Measurements from ENCODE around the gene NUAK1.
A peak's percentile ranks its signal among the peaks of the same experiment; 100 is the strongest.

NUAK1 gene

DNA sequence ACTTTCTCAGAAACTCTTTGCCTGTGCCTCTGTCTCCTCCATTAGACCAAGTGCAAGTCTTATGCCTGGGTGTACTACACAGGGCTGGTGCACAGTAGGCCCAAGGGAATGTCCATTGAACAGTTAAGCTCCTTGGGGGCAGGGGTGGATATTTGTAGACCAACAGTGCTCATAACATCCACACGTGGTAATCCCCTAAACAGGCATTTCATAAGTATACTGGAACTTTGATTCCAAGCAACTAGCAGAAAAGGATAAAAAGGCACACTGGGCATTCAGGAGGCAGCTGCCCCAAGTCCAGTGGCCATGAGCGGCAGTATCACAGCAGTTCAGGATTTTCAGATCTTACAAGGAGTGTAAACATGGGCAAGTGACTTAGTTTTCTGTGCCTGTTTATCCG lies 16.8 kb downstream of the NUAK1 start:
- ATAC-seq = no peak
- TF ChIP-seq ZNF70 (CRISPR knock-in tag; IDR thresholded peaks at IDR 0.05) (no peak), GLIS3 (CRISPR knock-in tag; IDR thresholded peaks at IDR 0.05) (no peak), PPARA (CRISPR knock-in tag; IDR thresholded peaks at IDR 0.05; ENCODE audit: borderline replicate concordance) (no peak)
- TF ChIP-seq, protein P1, sequence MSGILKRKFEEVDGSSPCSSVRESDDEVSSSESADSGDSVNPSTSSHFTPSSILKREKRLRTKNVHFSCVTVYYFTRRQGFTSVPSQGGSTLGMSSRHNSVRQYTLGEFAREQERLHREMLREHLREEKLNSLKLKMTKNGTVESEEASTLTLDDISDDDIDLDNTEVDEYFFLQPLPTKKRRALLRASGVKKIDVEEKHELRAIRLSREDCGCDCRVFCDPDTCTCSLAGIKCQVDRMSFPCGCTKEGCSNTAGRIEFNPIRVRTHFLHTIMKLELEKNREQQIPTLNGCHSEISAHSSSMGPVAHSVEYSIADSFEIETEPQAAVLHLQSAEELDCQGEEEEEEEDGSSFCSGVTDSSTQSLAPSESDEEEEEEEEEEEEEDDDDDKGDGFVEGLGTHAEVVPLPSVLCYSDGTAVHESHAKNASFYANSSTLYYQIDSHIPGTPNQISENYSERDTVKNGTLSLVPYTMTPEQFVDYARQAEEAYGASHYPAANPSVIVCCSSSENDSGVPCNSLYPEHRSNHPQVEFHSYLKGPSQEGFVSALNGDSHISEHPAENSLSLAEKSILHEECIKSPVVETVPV (CRISPR knock-in tag; IDR thresholded peaks at IDR 0.05) = no peak
- TF ChIP-seq, protein P2, sequence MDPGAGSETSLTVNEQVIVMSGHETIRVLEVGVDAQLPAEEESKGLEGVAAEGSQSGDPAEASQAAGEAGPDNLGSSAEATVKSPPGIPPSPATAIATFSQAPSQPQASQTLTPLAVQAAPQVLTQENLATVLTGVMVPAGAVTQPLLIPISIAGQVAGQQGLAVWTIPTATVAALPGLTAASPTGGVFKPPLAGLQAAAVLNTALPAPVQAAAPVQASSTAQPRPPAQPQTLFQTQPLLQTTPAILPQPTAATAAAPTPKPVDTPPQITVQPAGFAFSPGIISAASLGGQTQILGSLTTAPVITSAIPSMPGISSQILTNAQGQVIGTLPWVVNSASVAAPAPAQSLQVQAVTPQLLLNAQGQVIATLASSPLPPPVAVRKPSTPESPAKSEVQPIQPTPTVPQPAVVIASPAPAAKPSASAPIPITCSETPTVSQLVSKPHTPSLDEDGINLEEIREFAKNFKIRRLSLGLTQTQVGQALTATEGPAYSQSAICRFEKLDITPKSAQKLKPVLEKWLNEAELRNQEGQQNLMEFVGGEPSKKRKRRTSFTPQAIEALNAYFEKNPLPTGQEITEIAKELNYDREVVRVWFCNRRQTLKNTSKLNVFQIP (CRISPR knock-in tag; IDR thresholded peaks at IDR 0.05; ENCODE audit: borderline replicate concordance, low read depth) = no peak

DNA sequence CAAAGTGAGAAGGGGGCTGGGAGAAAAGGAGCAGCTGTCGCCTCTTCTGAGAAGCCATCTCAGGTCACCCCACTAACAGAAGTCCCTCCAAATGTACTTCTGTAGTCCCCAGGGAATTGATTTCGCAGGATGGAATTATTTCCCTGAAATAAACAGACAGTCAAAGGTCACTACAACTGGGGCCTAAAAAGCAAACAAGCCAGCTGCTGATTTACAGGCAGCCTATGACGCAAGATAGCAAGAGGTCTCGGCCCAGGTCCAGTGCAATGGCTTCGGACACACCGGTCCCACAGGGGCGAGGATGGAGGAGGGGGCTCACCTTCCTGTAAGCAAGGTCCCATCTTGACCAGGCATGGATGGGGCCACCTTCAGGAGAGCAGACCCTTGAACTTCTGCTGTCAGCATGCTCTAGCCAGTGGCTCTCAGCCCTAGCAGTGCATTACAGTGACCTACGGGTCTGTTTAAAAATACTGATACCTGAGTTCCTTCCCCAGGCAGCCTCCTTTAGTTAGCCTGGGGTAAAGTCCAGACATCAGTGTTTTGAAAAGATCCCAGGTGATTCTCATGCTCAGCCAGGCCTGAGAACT lies 18.1 kb downstream of the NUAK1 start:
- no peak for ATAC-seq
- TF ChIP-seq, protein P3, sequence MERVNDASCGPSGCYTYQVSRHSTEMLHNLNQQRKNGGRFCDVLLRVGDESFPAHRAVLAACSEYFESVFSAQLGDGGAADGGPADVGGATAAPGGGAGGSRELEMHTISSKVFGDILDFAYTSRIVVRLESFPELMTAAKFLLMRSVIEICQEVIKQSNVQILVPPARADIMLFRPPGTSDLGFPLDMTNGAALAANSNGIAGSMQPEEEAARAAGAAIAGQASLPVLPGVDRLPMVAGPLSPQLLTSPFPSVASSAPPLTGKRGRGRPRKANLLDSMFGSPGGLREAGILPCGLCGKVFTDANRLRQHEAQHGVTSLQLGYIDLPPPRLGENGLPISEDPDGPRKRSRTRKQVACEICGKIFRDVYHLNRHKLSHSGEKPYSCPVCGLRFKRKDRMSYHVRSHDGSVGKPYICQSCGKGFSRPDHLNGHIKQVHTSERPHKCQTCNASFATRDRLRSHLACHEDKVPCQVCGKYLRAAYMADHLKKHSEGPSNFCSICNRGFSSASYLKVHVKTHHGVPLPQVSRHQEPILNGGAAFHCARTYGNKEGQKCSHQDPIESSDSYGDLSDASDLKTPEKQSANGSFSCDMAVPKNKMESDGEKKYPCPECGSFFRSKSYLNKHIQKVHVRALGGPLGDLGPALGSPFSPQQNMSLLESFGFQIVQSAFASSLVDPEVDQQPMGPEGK (CRISPR knock-in tag; IDR thresholded peaks at IDR 0.05; ENCODE audit: borderline replicate concordance) = no peak

DNA sequence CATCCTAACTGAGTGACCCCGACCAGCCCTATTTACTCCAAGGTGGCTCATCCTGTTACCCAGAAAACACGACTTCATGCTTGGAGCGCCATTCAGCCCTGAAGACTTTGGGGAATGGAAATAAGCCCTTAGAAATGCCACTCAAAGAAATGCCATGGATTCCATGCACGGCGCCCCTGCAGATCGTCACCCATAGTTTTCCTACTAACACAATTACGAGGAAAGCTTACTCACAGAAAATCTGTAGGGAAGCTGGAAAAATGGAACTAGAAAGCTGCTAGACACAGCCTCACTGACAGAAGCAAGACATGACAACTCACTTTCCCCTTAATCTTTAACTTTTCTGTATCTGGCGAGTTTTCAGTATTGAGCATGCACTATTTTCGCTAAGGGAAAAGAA lies 19.5 kb downstream of the NUAK1 start:
- no peak for TF ChIP-seq PPARA (CRISPR knock-in tag; IDR thresholded peaks at IDR 0.05; ENCODE audit: borderline replicate concordance)
- peak; percentile 38; the same call in 1 of the 2 replicates for TF ChIP-seq ISL1 (CRISPR knock-in tag; IDR thresholded peaks at IDR 0.05)
- no peak for ATAC-seq

DNA sequence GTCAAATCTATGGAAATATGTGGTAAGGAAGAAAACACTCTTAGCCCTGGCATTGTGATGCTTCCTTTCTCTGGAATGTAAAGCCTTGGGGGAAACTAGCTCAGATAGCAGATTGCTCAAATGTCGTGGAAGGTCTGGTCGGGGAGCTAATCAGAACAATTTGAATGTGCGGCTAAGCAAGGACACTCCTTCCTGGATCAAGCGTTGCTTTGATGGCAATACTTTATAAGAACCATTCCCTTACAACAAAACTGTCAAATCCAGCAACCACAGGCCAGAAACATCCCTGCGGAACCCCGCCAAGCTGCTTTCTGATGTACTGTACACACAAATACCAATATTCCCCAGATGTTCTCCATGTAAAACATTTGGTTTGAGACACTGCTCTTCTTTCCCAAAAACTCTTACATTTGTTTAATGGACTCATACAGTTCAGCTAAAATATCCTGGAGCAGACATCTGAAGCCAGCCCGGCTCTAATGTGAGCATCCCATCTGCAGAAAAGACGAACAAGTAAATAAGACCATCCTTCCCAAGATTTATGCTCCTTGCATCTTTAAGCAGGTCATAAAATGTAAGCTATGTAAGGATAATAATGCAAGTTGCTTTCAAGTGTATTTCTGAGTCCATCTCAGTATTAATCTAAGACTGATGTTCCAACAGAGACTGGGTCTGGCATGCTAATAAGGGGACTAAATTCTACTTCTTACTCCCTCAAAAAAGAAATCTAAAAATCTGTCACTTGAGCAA lies 20.2 kb downstream of the NUAK1 start:
- ATAC-seq = no peak
- no peak for TF ChIP-seq ZC3H10 (CRISPR knock-in tag; IDR thresholded peaks at IDR 0.05)
- TF ChIP-seq TCF4 (CRISPR knock-in tag; IDR thresholded peaks at IDR 0.05; ENCODE audit: borderline replicate concordance) = no peak
- TF ChIP-seq, protein P2 (CRISPR knock-in tag; IDR thresholded peaks at IDR 0.05; ENCODE audit: borderline replicate concordance, low read depth) = no peak
- TF ChIP-seq, protein P3 (CRISPR knock-in tag; IDR thresholded peaks at IDR 0.05; ENCODE audit: borderline replicate concordance) = no peak
- no peak for TF ChIP-seq CSDC2 (CRISPR knock-in tag; IDR thresholded peaks at IDR 0.05)
- TF ChIP-seq ZFP3 (CRISPR knock-in tag; IDR thresholded peaks at IDR 0.05) = no peak
- TF ChIP-seq, protein P4, sequence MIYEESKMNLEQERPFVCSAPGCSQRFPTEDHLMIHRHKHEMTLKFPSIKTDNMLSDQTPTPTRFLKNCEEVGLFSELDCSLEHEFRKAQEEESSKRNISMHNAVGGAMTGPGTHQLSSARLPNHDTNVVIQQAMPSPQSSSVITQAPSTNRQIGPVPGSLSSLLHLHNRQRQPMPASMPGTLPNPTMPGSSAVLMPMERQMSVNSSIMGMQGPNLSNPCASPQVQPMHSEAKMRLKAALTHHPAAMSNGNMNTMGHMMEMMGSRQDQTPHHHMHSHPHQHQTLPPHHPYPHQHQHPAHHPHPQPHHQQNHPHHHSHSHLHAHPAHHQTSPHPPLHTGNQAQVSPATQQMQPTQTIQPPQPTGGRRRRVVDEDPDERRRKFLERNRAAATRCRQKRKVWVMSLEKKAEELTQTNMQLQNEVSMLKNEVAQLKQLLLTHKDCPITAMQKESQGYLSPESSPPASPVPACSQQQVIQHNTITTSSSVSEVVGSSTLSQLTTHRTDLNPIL (CRISPR knock-in tag; IDR thresholded peaks at IDR 0.05; ENCODE audit: low read depth) = no peak
- TF ChIP-seq ZNF70 (CRISPR knock-in tag; IDR thresholded peaks at IDR 0.05) = no peak
- no peak for TF ChIP-seq ISL1 (CRISPR knock-in tag; IDR thresholded peaks at IDR 0.05)
- TF ChIP-seq ZFP30 (CRISPR knock-in tag; IDR thresholded peaks at IDR 0.05) = no peak
- TF ChIP-seq SNAI2 (CRISPR knock-in tag; IDR thresholded peaks at IDR 0.05) = no peak
- TF ChIP-seq OSR1 (CRISPR knock-in tag; IDR thresholded peaks at IDR 0.05) = no peak
- TF ChIP-seq ZNF565 (CRISPR knock-in tag; conservative IDR thresholded peaks at IDR 0.05; ENCODE audit: low read depth) = no peak
- no peak for TF ChIP-seq ESRRG (CRISPR knock-in tag; IDR thresholded peaks at IDR 0.05)
- TF ChIP-seq, protein P1 (CRISPR knock-in tag; IDR thresholded peaks at IDR 0.05) = no peak

Measured in SK-N-SH treated with all-trans-retinoic acid at 6 μM for 48 hours (cell line).